Loucy (cell line): ENCODE data around the gene ZFHX3.

Source experiments
- H2AFZ ChIP-seq: fragments of 200-600 bp; sonication (generic); 2 replicates; pipeline ENCODE4 v1.6.0; 2016; ENCODE audit warnings: antibody characterized with exemption, mild to moderate bottlenecking, low read length, moderate library complexity
- H3F3A ChIP-seq: fragments of 200-600 bp; 2 replicates; pipeline ENCODE4 v1.6.0; 2016; ENCODE audit warnings: antibody characterized with exemption, low read depth, mild to moderate bottlenecking
- H3K27me3 ChIP-seq: fragments of 200-600 bp; sonication (generic); 2 replicates; pipeline ENCODE4 v1.6.1; 2014; ENCODE audit warnings: low read length, mild to moderate bottlenecking; ENCODE audit not compliant: insufficient read depth, poor library complexity, severe bottlenecking
- H3K36me3 ChIP-seq: fragments of 200-600 bp; sonication (generic); 2 replicates; pipeline ENCODE4 v1.6.1; 2016; ENCODE audit warnings: low read length; ENCODE audit not compliant: insufficient read depth
- H3K4me1 ChIP-seq: fragments of 200-600 bp; sonication (generic); 2 replicates; pipeline ENCODE4 v1.5.1; 2014; ENCODE audit warnings: low read length, mild to moderate bottlenecking; ENCODE audit not compliant: insufficient read depth, poor library complexity, severe bottlenecking
- H3K4me2 ChIP-seq: fragments of 200-600 bp; sonication (generic); 2 replicates; pipeline ENCODE4 v1.6.0; 2014; ENCODE audit warnings: antibody characterized with exemption, low read length, low read depth, mild to moderate bottlenecking; ENCODE audit not compliant: poor library complexity, severe bottlenecking
- H3K4me3 ChIP-seq: fragments of 200-600 bp; sonication (generic); 2 replicates; pipeline ENCODE4 v1.5.1; 2014; ENCODE audit warnings: low read length, mild to moderate bottlenecking, mixed read lengths; ENCODE audit not compliant: poor library complexity, severe bottlenecking
- H3K79me2 ChIP-seq: fragments of 200-600 bp; sonication (generic); 2 replicates; pipeline ENCODE4 v1.6.1; 2014; ENCODE audit warnings: low read length; ENCODE audit not compliant: insufficient read depth
- H3K9ac ChIP-seq: fragments of 200-600 bp; sonication (generic); 2 replicates; pipeline ENCODE4 v1.6.0; 2014; ENCODE audit warnings: mild to moderate bottlenecking, low read depth, low read length, moderate library complexity; ENCODE audit not compliant: poor library complexity, severe bottlenecking
- H3K9me2 ChIP-seq: fragments of 200-600 bp; sonication (generic); replicated peaks from 2 replicates; pipeline ENCODE4 v1.6.1; 2016; ENCODE audit warnings: low read depth, low read length, mixed read lengths
- H3K9me3 ChIP-seq: fragments of 200-600 bp; sonication (generic); 2 replicates; pipeline ENCODE4 v1.6.1; 2014; ENCODE audit warnings: mild to moderate bottlenecking, antibody characterized with exemption, low read length, low read depth; ENCODE audit not compliant: insufficient read depth
- H4K20me1 ChIP-seq: fragments of 200-600 bp; sonication (generic); 2 replicates; pipeline ENCODE4 v1.6.0; 2014; ENCODE audit warnings: antibody characterized with exemption, low read length, mild to moderate bottlenecking; ENCODE audit not compliant: insufficient read depth, poor library complexity, severe bottlenecking
- CTCF ChIP-seq: fragments of 200-600 bp; sonication (generic); conservative IDR thresholded peaks from 2 replicates; pipeline ENCODE4 v1.5.1; 2014; ENCODE audit warnings: mild to moderate bottlenecking, antibody characterized with exemption, low read length
- EZH2phosphoT487 ChIP-seq: fragments of 200-600 bp; IDR thresholded peaks from 2 replicates; pipeline ENCODE4 v1.6.1; 2018; ENCODE audit warnings: antibody characterized with exemption, mild to moderate bottlenecking, moderate library complexity, borderline replicate concordance

Gene ZFHX3

GRCh38 chr16:73057291-73058210 lies 9.6 kb upstream of the ZFHX3 start:
- H2AFZ ChIP-seq: peak overlapping the region; percentile 74
- peaks cover 16% of the 10 kb centered on the region for H3K27me3 ChIP-seq

GRCh38 chr16:73056921-73057290 lies 9.0 kb upstream of the ZFHX3 start:
- Histone ChIP-seq H3K4me2 (peak overlapping the region; percentile 81), H3K79me2 (peaks cover 38% of the 10 kb centered on the region; the same call in 1 of the 2 replicates)

More at GRCh38 chr16:73057291-73058210, 9.6 kb upstream of the ZFHX3 start:
- no peaks in the 10 kb centered on the region for H3K36me3 ChIP-seq
- peak overlapping the region; percentile 84 for H3K4me3 ChIP-seq
- H4K20me1 ChIP-seq: peaks cover 15% of the 10 kb centered on the region
- H3K4me1 ChIP-seq: peaks cover 42% of the 10 kb centered on the region
- peak overlapping the region; percentile 69 for H3K9ac ChIP-seq
- H3K79me2 ChIP-seq: peaks cover 38% of the 10 kb centered on the region; the same call in 1 of the 2 replicates
- H3K9me2 ChIP-seq: no peaks in the 10 kb centered on the region
- H3K9me3 ChIP-seq: no peaks in the 10 kb centered on the region
- TF ChIP-seq EZH2phosphoT487 (no peak), CTCF (peak; percentile 30)
- 0 out of 2 replicates have a peak, but pooled peaks cover 3% of the 10 kb centered on the region for H3F3A ChIP-seq
- H3K4me2 ChIP-seq: peak overlapping the region; percentile 81

DNA sequence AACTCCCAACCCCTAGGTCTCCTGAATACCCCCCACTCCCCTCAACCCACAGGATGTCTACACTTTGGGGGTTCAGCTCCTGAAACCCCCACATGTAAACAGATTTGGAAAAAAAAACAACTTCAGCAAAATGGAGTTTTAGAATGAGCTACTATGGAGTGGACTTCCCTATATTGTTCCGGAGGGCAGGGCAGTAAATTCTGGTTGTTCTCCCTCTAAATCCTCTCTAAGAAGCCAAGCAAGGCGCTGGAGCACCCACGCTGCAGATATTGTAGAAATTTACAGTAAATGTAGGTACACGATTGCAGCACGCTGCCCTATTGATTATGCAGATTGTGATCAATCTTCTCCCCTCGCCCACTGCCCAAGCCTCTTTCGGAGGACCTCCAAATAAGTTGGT lies 8.5 kb upstream of the ZFHX3 start:
- Histone ChIP-seq H3K27me3 (peaks cover 16% of the 10 kb centered on the region), H3K9ac (peak overlapping the region; percentile 69), H3K4me2 (peak overlapping the region; percentile 81), H3K79me2 (peaks cover 40% of the 10 kb centered on the region; the same call in 1 of the 2 replicates), H4K20me1 (peaks cover 15% of the 10 kb centered on the region), H2AFZ (no peak overlapping the region), H3K4me3 (peak overlapping the region; percentile 84), H3K4me1 (peaks cover 42% of the 10 kb centered on the region), H3K9me3 (no peaks in the 10 kb centered on the region), H3K9me2 (no peaks in the 10 kb centered on the region), H3F3A (0 out of 2 replicates have a peak, but pooled peaks cover 3% of the 10 kb centered on the region), H3K36me3 (no peaks in the 10 kb centered on the region)
- TF ChIP-seq EZH2phosphoT487 (no peak), CTCF (no peak)

More at GRCh38 chr16:73056921-73057290, 9.0 kb upstream of the ZFHX3 start:
- no peak overlapping the region for H2AFZ ChIP-seq
- H3F3A ChIP-seq: 0 out of 2 replicates have a peak, but pooled peaks cover 3% of the 10 kb centered on the region
- H3K27me3 ChIP-seq: peaks cover 16% of the 10 kb centered on the region
- no peaks in the 10 kb centered on the region for H3K9me3 ChIP-seq
- peaks cover 15% of the 10 kb centered on the region for H4K20me1 ChIP-seq
- H3K36me3 ChIP-seq: no peaks in the 10 kb centered on the region
- peak overlapping the region; percentile 84 for H3K4me3 ChIP-seq
- H3K9me2 ChIP-seq: no peaks in the 10 kb centered on the region
- no peak for TF ChIP-seq CTCF
- TF ChIP-seq EZH2phosphoT487: no peak
- H3K9ac ChIP-seq: peak overlapping the region; percentile 69
- H3K4me1 ChIP-seq: peaks cover 42% of the 10 kb centered on the region
